SK-N-SH treated with all-trans-retinoic acid at 6 μM for 48 hours (cell line): ENCODE results near the gene CD38.
"Not testable (repeated sequence)": the region's sequence is repeated elsewhere in the genome, so short reads cannot be mapped to it uniquely, and the experiment has no call there.

Experiments used
- ATAC-seq: fragments of 200-7000 bp; cut with Tn5 transposase; 3 replicates; pipeline ENCODE4 v1.9.1; 2020; ENCODE audit warnings: mild to moderate bottlenecking, moderate library complexity
- ARNTL ChIP-seq: fragments of 450-650 bp; formaldehyde crosslinking; IDR thresholded peaks from 2 replicates; pipeline ENCODE4 v1.5.0; 2020; ENCODE audit warnings: low read depth, mild to moderate bottlenecking, moderate library complexity, borderline replicate concordance
- BACH2 ChIP-seq: fragments of 250-450 bp; sonication (Bioruptor Pico); IDR thresholded peaks from 2 replicates; pipeline ENCODE4 v1.9.0; 2021; ENCODE audit warnings: mild to moderate bottlenecking, borderline replicate concordance
- CREB5 ChIP-seq: fragments of 250-450 bp; sonication (Bioruptor Pico); IDR thresholded peaks from 2 replicates; pipeline ENCODE4 v1.5.1; 2020; ENCODE audit warnings: low read depth, mild to moderate bottlenecking, moderate library complexity
- CSDC2 ChIP-seq: fragments of 250-450 bp; sonication (Bioruptor Pico); IDR thresholded peaks from 2 replicates; pipeline ENCODE4 v1.5.0; 2020; ENCODE audit warnings: mild to moderate bottlenecking, moderate library complexity
- CSRNP3 ChIP-seq: fragments of 250-450 bp; sonication (Bioruptor Pico); IDR thresholded peaks from 2 replicates; pipeline ENCODE4 v1.5.1; 2021; ENCODE audit warnings: mild to moderate bottlenecking, moderate library complexity
- ESRRG ChIP-seq: fragments of 250-450 bp; sonication (Bioruptor Pico); IDR thresholded peaks from 2 replicates; pipeline ENCODE4 v1.6.1; 2021; ENCODE audit warnings: mild to moderate bottlenecking
- GLIS3 ChIP-seq: fragments of 250-450 bp; sonication (Bioruptor Pico); IDR thresholded peaks from 2 replicates; pipeline ENCODE4 v1.5.0; 2020; ENCODE audit warnings: mild to moderate bottlenecking, moderate library complexity
- ISL1 ChIP-seq: fragments of 250-450 bp; sonication (Bioruptor Pico); IDR thresholded peaks from 2 replicates; pipeline ENCODE4 v2.1.2; 2022; ENCODE audit warnings: mild to moderate bottlenecking, moderate library complexity
- OSR1 ChIP-seq: fragments of 250-450 bp; sonication (Bioruptor Pico); IDR thresholded peaks from 2 replicates; pipeline ENCODE4 v1.8.0; 2022; ENCODE audit warnings: moderate library complexity, mild to moderate bottlenecking, inconsistent platforms
- PATZ1 ChIP-seq: fragments of 250-450 bp; sonication (Bioruptor Pico); IDR thresholded peaks from 2 replicates; pipeline ENCODE4 v1.8.0; 2020; ENCODE audit warnings: mild to moderate bottlenecking, moderate library complexity, borderline replicate concordance
- PPARA ChIP-seq: fragments of 250-450 bp; sonication (Bioruptor Pico); IDR thresholded peaks from 2 replicates; pipeline ENCODE4 v1.5.0; 2020; ENCODE audit warnings: mild to moderate bottlenecking, borderline replicate concordance
- RARB ChIP-seq: fragments of 250-450 bp; sonication (Bioruptor Pico); IDR thresholded peaks from 2 replicates; pipeline ENCODE4 v1.8.0; 2021; ENCODE audit warnings: mild to moderate bottlenecking, moderate library complexity
- SNAI2 ChIP-seq: fragments of 250-450 bp; sonication (Bioruptor Pico); IDR thresholded peaks from 2 replicates; pipeline ENCODE4 v1.5.0; 2020; ENCODE audit warnings: mild to moderate bottlenecking, moderate library complexity
- TCF4 ChIP-seq: fragments of 250-450 bp; sonication (Bioruptor Pico); IDR thresholded peaks from 2 replicates; pipeline ENCODE4 v1.8.0; 2021; ENCODE audit warnings: mild to moderate bottlenecking, moderate library complexity, borderline replicate concordance
- TOX ChIP-seq: fragments of 250-450 bp; sonication (Bioruptor Pico); IDR thresholded peaks from 2 replicates; pipeline ENCODE4 v1.8.0; 2021; ENCODE audit warnings: mild to moderate bottlenecking, moderate library complexity, borderline replicate concordance
- ZC3H10 ChIP-seq: fragments of 250-450 bp; sonication (Bioruptor Pico); IDR thresholded peaks from 2 replicates; pipeline ENCODE4 v1.5.1; 2021; ENCODE audit warnings: mild to moderate bottlenecking, moderate library complexity
- ZFP3 ChIP-seq: fragments of 250-450 bp; sonication (Bioruptor Pico); IDR thresholded peaks from 2 replicates; pipeline ENCODE4 v1.5.0; 2020; ENCODE audit warnings: mild to moderate bottlenecking, moderate library complexity
- ZFP30 ChIP-seq: fragments of 450-650 bp; formaldehyde crosslinking; IDR thresholded peaks from 2 replicates; pipeline ENCODE4 v1.5.0; 2022; ENCODE audit warnings: mild to moderate bottlenecking, moderate library complexity
- ZNF565 ChIP-seq: fragments of 450-650 bp; formaldehyde crosslinking; conservative IDR thresholded peaks from 2 replicates; pipeline ENCODE4 v1.5.0; 2020; ENCODE audit warnings: low read depth, mild to moderate bottlenecking, moderate library complexity
- ZNF70 ChIP-seq: fragments of 450-650 bp; formaldehyde crosslinking; IDR thresholded peaks from 2 replicates; pipeline ENCODE4 v1.5.0; 2020; ENCODE audit warnings: mild to moderate bottlenecking, moderate library complexity
- ZNF8 ChIP-seq: fragments of 450-650 bp; formaldehyde crosslinking; IDR thresholded peaks from 2 replicates; pipeline ENCODE4 v1.5.0; 2020; ENCODE audit warnings: mild to moderate bottlenecking, moderate library complexity
- TF ChIP-seq, protein P1 (sequence below): fragments of 250-450 bp; sonication (Bioruptor Pico); IDR thresholded peaks from 2 replicates; pipeline ENCODE4 v1.8.0; 2021; ENCODE audit warnings: low read depth, mild to moderate bottlenecking, moderate library complexity, borderline replicate concordance

CD38 gene

GRCh38 chr4:15833801-15834200, 55.7 kb downstream of the CD38 start:
- no peak for TF ChIP-seq ZFP30 (CRISPR knock-in tag)
- no peak for TF ChIP-seq OSR1 (CRISPR knock-in tag)
- TF ChIP-seq CSRNP3 (CRISPR knock-in tag), result no peak
- TF ChIP-seq TOX (CRISPR knock-in tag), result no peak

GRCh38 chr4:15836362-15836761, 58.2 kb downstream of the CD38 start:
- TF ChIP-seq PATZ1 (CRISPR knock-in tag) (no peak), ISL1 (CRISPR knock-in tag) (no peak), ZC3H10 (CRISPR knock-in tag) (no peak), ZNF70 (CRISPR knock-in tag) (no peak), PPARA (CRISPR knock-in tag) (no peak), GLIS3 (CRISPR knock-in tag) (no peak), ZNF565 (CRISPR knock-in tag) (no peak), TOX (CRISPR knock-in tag) (no peak), CSDC2 (CRISPR knock-in tag) (no peak), ARNTL (CRISPR knock-in tag) (no peak), CSRNP3 (CRISPR knock-in tag) (no peak), ZNF8 (CRISPR knock-in tag) (no peak), ESRRG (no peak), RARB (CRISPR knock-in tag) (no peak), SNAI2 (CRISPR knock-in tag) (no peak)
- TF ChIP-seq, protein P1, sequence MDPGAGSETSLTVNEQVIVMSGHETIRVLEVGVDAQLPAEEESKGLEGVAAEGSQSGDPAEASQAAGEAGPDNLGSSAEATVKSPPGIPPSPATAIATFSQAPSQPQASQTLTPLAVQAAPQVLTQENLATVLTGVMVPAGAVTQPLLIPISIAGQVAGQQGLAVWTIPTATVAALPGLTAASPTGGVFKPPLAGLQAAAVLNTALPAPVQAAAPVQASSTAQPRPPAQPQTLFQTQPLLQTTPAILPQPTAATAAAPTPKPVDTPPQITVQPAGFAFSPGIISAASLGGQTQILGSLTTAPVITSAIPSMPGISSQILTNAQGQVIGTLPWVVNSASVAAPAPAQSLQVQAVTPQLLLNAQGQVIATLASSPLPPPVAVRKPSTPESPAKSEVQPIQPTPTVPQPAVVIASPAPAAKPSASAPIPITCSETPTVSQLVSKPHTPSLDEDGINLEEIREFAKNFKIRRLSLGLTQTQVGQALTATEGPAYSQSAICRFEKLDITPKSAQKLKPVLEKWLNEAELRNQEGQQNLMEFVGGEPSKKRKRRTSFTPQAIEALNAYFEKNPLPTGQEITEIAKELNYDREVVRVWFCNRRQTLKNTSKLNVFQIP, result no peak
- ATAC-seq, result no peak

More at GRCh38 chr4:15833801-15834200, 55.7 kb downstream of the CD38 start:
- no peak for ATAC-seq

DNA sequence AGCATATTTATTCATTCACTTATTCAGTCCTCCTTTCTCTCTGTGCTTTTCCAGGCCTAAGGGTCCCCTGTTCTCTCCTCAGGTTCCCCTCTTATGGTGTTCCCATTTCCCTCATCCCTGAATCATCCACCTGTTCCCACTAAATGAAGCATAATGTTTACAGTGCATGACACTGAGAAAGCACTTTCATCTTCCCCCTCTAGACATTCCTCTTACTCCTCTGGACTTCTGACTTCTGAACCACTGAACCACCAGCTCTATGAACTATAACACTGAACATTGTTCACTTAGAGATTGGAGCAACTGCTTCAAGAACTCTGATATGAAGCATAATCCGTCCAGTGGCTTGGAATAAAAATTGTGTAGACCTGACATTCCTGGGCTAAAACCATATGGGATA, 59.5 kb downstream of the CD38 start:
- TF ChIP-seq PATZ1 (CRISPR knock-in tag) (no peak), ZNF565 (CRISPR knock-in tag) (no peak), GLIS3 (CRISPR knock-in tag) (no peak), ISL1 (CRISPR knock-in tag) (no peak), PPARA (CRISPR knock-in tag) (no peak), SNAI2 (CRISPR knock-in tag) (no peak), CREB5 (no peak), ZNF8 (CRISPR knock-in tag) (no peak), ZC3H10 (CRISPR knock-in tag) (no peak), TOX (CRISPR knock-in tag) (no peak), TCF4 (CRISPR knock-in tag) (no peak), ZFP30 (CRISPR knock-in tag) (no peak), OSR1 (CRISPR knock-in tag) (no peak), ZFP3 (no peak), ARNTL (CRISPR knock-in tag) (no peak), RARB (CRISPR knock-in tag) (no peak), CSDC2 (CRISPR knock-in tag) (no peak), BACH2 (CRISPR knock-in tag) (no peak), CSRNP3 (CRISPR knock-in tag) (no peak)
- TF ChIP-seq, protein P1, result no peak
- no peak for ATAC-seq

- not testable (repeated sequence) for ATAC-seq
Observed at GRCh38 chr4:15841194-15841730, 63.1 kb downstream of the CD38 start.
